ENCODE data around the gene ATP2C2. TPM values are rescaled to one million over a fixed set of nuclear protein-coding genes. Genes with fewer than 3 reads are reported as not detected.
A peak's percentile ranks its signal among the peaks of the same experiment; 100 is the strongest.

Gene ATP2C2
- total and polyA plus RNA-seq, 9 of the 15 experiments (the other 6 are each of a cell fraction or from before 2014, with no cell fraction given) = 0.75 TPM; not detected in 8

- no peak overlapping the region for H3K4me3 ChIP-seq
- DNase-seq (ENCODE audit: extremely low read depth in 1 of 4, low spot score in 3 of 4) = no peak
- TF ChIP-seq CEBPB (tag; IDR thresholded peaks at IDR 0.05) (peak; percentile 55), ELK1 (CRISPR knock-in tag; IDR thresholded peaks at IDR 0.05) (no peak)
- in situ Hi-C loops (cut with MboI) = no loop called here
- no peak for FAIRE-seq
- no peak overlapping the region for H3K9ac ChIP-seq (ENCODE audit: insufficient read depth in 1 of 2, low read depth in 2 of 2, low read length in 2 of 2)
- H3K36me3 ChIP-seq (ENCODE audit: control insufficient read depth, insufficient read depth, low read length) = no peaks in the 10 kb centered on the region
- ChIA-PET POLR2A (no interaction called here), CTCF (ENCODE audit: low intra/inter-chr PET ratio) (no interaction called here)
- no TSS peak for BruUV-seq (replicated peaks)
- peaks cover 24 to 29% of the 10 kb centered on the region in 2 experiments for H3K27me3 ChIP-seq (ENCODE audit: control insufficient read depth in 2 of 2, insufficient read depth in 2 of 2, low read length in 2 of 2)
- H3K79me2 ChIP-seq (ENCODE audit: control insufficient read depth, insufficient read depth, low read length) = no peaks in the 10 kb centered on the region
- H3K4me2 ChIP-seq (ENCODE audit: insufficient read depth, low read length) = no peak overlapping the region
- ATAC-seq = no peak
- no peaks in the 10 kb centered on the region for H3K4me1 ChIP-seq (replicated peaks in 1 of 2; ENCODE audit: control insufficient read depth in 2 of 2, insufficient read depth in 2 of 2, low read length in 2 of 2)
- no peak overlapping the region for H2AFZ ChIP-seq (ENCODE audit: low read depth, low read length)
- no peaks in the 10 kb centered on the region for H3K9me1 ChIP-seq (ENCODE audit: control insufficient read depth, insufficient read depth, low read length)
- no peak overlapping the region for H3K27ac ChIP-seq (ENCODE audit: extremely low read depth, low read depth, low read length)
- WGBS (ENCODE audit: insufficient coverage, low coverage, missing lambda C conversion rate) = 11% methylated on average over 8 of the region's 9 CpGs
- intact Hi-C loops (cut with micrococcal nuclease) = no loop called here
- H3K9me3 ChIP-seq (replicated peaks; ENCODE audit: control insufficient read depth, insufficient read depth, low read depth, low read length) = no peaks in the 10 kb centered on the region
- H4K20me1 ChIP-seq (replicated peaks; ENCODE audit: control insufficient read depth, insufficient read depth, low read length) = no peaks in the 10 kb centered on the region; the same call in 1 of the 2 replicates
Observed at GRCh38 chr16:84396537-84397008, 28.2 kb downstream of the ATP2C2 start.

GRCh38 chr16:84397090-84397489 lies 28.8 kb downstream of the ATP2C2 start:
- no peak overlapping the region for H3K27ac ChIP-seq (ENCODE audit: extremely low read depth, low read depth, low read length)
- no peak for TF ChIP-seq GTF3C2 (IDR thresholded peaks at IDR 0.05; ENCODE audit: borderline replicate concordance, extremely low read depth, insufficient read length)
- TF ChIP-seq CTCF (IDR thresholded peaks at IDR 0.05 in 2 of 3, conservative IDR thresholded peaks at IDR 0.05 in 1 of 3; ENCODE audit: insufficient read depth in 2 of 3, low read depth in 1 of 3, low read length in 3 of 3) = peak in 2 of 3 experiments; percentile 28 to 55; a peak in 4 of 6 replicates
- no peak for TF ChIP-seq CHCHD3 (CRISPR knock-in tag; IDR thresholded peaks at IDR 0.05)
- TF ChIP-seq ZNF764 (CRISPR knock-in tag; IDR thresholded peaks at IDR 0.05; ENCODE audit: low read depth) = peak; percentile 96
- no peak for TF ChIP-seq POLR3A (IDR thresholded peaks at IDR 0.05; ENCODE audit: borderline replicate concordance, extremely low read depth, insufficient read depth, insufficient read length)
- no peak for TF ChIP-seq NFIC (IDR thresholded peaks at IDR 0.05)

More at GRCh38 chr16:84397090-84397489, 28.8 kb downstream of the ATP2C2 start:
- FAIRE-seq (no peak), ATAC-seq (no peak), DNase-seq (ENCODE audit: extremely low read depth in 1 of 4, low spot score in 3 of 4) (peak in 2 of 4 experiments; percentile 38 to 40)
- Histone ChIP-seq H3K79me2 (ENCODE audit: control insufficient read depth, insufficient read depth, low read length) (no peaks in the 10 kb centered on the region), H4K20me1 (replicated peaks; ENCODE audit: control insufficient read depth, insufficient read depth, low read length) (no peaks in the 10 kb centered on the region; the same call in 1 of the 2 replicates), H2AFZ (ENCODE audit: low read depth, low read length) (no peak overlapping the region), H3K4me3 (no peak overlapping the region), H3K27me3 (ENCODE audit: control insufficient read depth in 2 of 2, insufficient read depth in 2 of 2, low read length in 2 of 2) (peaks cover 23 to 28% of the 10 kb centered on the region in 2 experiments), H3K9ac (ENCODE audit: insufficient read depth in 1 of 2, low read depth in 2 of 2, low read length in 2 of 2) (no peak overlapping the region), H3K36me3 (ENCODE audit: control insufficient read depth, insufficient read depth, low read length) (no peaks in the 10 kb centered on the region), H3K9me3 (replicated peaks; ENCODE audit: control insufficient read depth, insufficient read depth, low read depth, low read length) (no peaks in the 10 kb centered on the region), H3K9me1 (ENCODE audit: control insufficient read depth, insufficient read depth, low read length) (no peaks in the 10 kb centered on the region), H3K4me2 (ENCODE audit: insufficient read depth, low read length) (no peak overlapping the region), H3K4me1 (replicated peaks in 1 of 2; ENCODE audit: control insufficient read depth in 2 of 2, insufficient read depth in 2 of 2, low read length in 2 of 2) (no peaks in the 10 kb centered on the region)
- no TSS peak for BruUV-seq (replicated peaks)
- CTCF ChIA-PET (ENCODE audit: low intra/inter-chr PET ratio) = no interaction called here
- in situ Hi-C loops (cut with MboI) = no loop called here
- intact Hi-C loops (cut with micrococcal nuclease) = no loop called here
- 9% methylated on average over 6 of the region's 6 CpGs for WGBS (ENCODE audit: insufficient coverage, low coverage, missing lambda C conversion rate)
- POLR2A ChIA-PET = no interaction called here

Measured in K562 (cell line).